Natural killer cell (primary cell): ENCODE results near the gene DALRD3. TPM values are rescaled to one million over a fixed set of nuclear protein-coding genes. Genes with fewer than 3 reads are reported as not detected.
A peak's percentile ranks its signal among the peaks of the same experiment; 100 is the strongest.

Source experiments
- ATAC-seq, 3 donors: fragments of 150-1000 bp in 2 of 3; fragments of 200-7000 bp in 1 of 3; cut with Tn5 transposase; 1 replicate in 1 of 3; 2 replicates in 2 of 3; pipeline ENCODE4 v1.10.0; 2021; ENCODE audit warnings: mild to moderate bottlenecking in 2 of 3, moderate library complexity in 2 of 3
- DNase-seq, 2 donors: peaks; one replicate each; pipeline versions ENCODE4 v3.0.0 to v3.0.0-alpha.2; 2013 to 2021; ENCODE audit warnings: mixed read lengths in 1 of 2
- H3K27ac ChIP-seq: one replicate; pipeline ENCODE4 v1.5.1; 2013; ENCODE audit warnings: mild to moderate bottlenecking, low read length
- H3K27me3 ChIP-seq: one replicate; pipeline ENCODE4 v1.6.1; 2013; ENCODE audit warnings: low read length; ENCODE audit not compliant: control insufficient read depth, insufficient read depth
- H3K36me3 ChIP-seq: one replicate; pipeline ENCODE4 v1.6.1; 2013; ENCODE audit warnings: low read length; ENCODE audit not compliant: control insufficient read depth, insufficient read depth
- H3K4me1 ChIP-seq: one replicate; pipeline ENCODE4 v1.6.1; 2013; ENCODE audit warnings: low read length; ENCODE audit not compliant: control insufficient read depth, insufficient read depth
- H3K4me3 ChIP-seq: one replicate; pipeline ENCODE4 v1.5.1; 2013; ENCODE audit warnings: low read length
- H3K9me3 ChIP-seq: one replicate; pipeline ENCODE4 v1.6.1; 2013; ENCODE audit warnings: low read length; ENCODE audit not compliant: control insufficient read depth, insufficient read depth
- H3K27ac Mint-ChIP-seq, 2 donors: one replicate each; pipeline ENCODE4 v1.8.0; 2022; ENCODE audit warnings: mild to moderate bottlenecking in 2 of 2, mixed read lengths in 2 of 2, moderate library complexity in 1 of 2
- H3K27me3 Mint-ChIP-seq, 2 donors: one replicate each; pipeline ENCODE4 v1.8.0; 2022; ENCODE audit warnings: low read depth in 2 of 2, mixed read lengths in 2 of 2
- H3K36me3 Mint-ChIP-seq: one replicate; pipeline ENCODE4 v1.8.0; 2022; ENCODE audit warnings: mixed read lengths
- H3K4me1 Mint-ChIP-seq, 2 donors: one replicate each; pipeline ENCODE4 v1.8.0; 2022; ENCODE audit warnings: mixed read lengths in 2 of 2
- H3K4me3 Mint-ChIP-seq: one replicate; pipeline ENCODE4 v1.8.0; 2022; ENCODE audit warnings: mild to moderate bottlenecking, moderate library complexity, mixed read lengths
- H3K9me3 Mint-ChIP-seq, 2 donors: one replicate each; pipeline ENCODE4 v1.8.0; 2022; ENCODE audit warnings: mixed read lengths in 2 of 2
- CTCF ChIP-seq: fragments of 200-600 bp; IDR thresholded peaks from one replicate; pipeline ENCODE4 v1.8.0; 2022; ENCODE audit warnings: antibody characterized with exemption
- WGBS: methylation state at CpG from one replicate; pipeline ENCODE4 v1.1.7; 2013; ENCODE audit warnings: missing lambda C conversion rate; ENCODE audit not compliant: insufficient coverage; 5-methylcytosine and 5-hydroxymethylcytosine counted together
- intact Hi-C: fragments of 100-400 bp; cut with micrococcal nuclease; formaldehyde crosslinking; loops from one replicate; pipeline ENCODE4 v1.14.2; 2022
- total RNA-seq, 4 donors: library from RNA; stranded (reverse); fragments of 120-200 nt in 1 of 4; gene quantifications; one replicate each; pipeline versions ENCODE4 v1.2.3 to v1.2.4, GENCODE V29; 2013 to 2022

Gene DALRD3
- total RNA-seq, 3 donors from 2014 or later (not counting 1 experiment from before 2014, with no cell fraction given) = 16.8 to 20.1 (median 18.0) TPM

GRCh38 chr3:49019941-49020329 is 1.6 kb upstream of the DALRD3 start:
- WGBS = 44% methylated on average over 12 of the region's 12 CpGs
- intact Hi-C loops = loop anchor here (5.0 kb wide), 1 partner anchor 33 kb away; no protein-coding TSS in a partner anchor

GRCh38 chr3:49018707-49019006 is 277 bp upstream of the DALRD3 start:
- intact Hi-C loops = no loop called here
- DNase-seq (no peak), ATAC-seq (no peak)
- no peaks in the 10 kb centered on the region for H3K27me3 ChIP-seq
- no peaks in the 10 kb centered on the region for H3K36me3 Mint-ChIP-seq
- H3K27ac ChIP-seq = peak overlapping the region; percentile 79
- peak overlapping the region; percentile 98 for H3K4me3 Mint-ChIP-seq
- no peaks in the 10 kb centered on the region for H3K9me3 Mint-ChIP-seq
- peaks cover 16 to 24% of the 10 kb centered on the region in 2 donors for H3K4me1 Mint-ChIP-seq
- no peaks in the 10 kb centered on the region for H3K27me3 Mint-ChIP-seq
- peak overlapping the region; percentile 68 for H3K4me3 ChIP-seq
- peaks cover 48% of the 10 kb centered on the region for H3K4me1 ChIP-seq
- no peaks in the 10 kb centered on the region for H3K9me3 ChIP-seq
- WGBS = 2% methylated on average over 18 of the region's 18 CpGs
- peak overlapping the region; percentile 86 to 95 for H3K27ac Mint-ChIP-seq
- TF ChIP-seq CTCF = no peak
- peaks cover 22% of the 10 kb centered on the region for H3K36me3 ChIP-seq

More at GRCh38 chr3:49019941-49020329, 1.6 kb upstream of the DALRD3 start:
- no peak for TF ChIP-seq CTCF
- H3K9me3 Mint-ChIP-seq = no peaks in the 10 kb centered on the region
- H3K4me3 ChIP-seq = peak overlapping the region; percentile 82
- H3K4me1 Mint-ChIP-seq = peaks cover 16 to 24% of the 10 kb centered on the region in 2 donors
- no peaks in the 10 kb centered on the region for H3K27me3 ChIP-seq
- no peak for DNase-seq
- ATAC-seq = no peak
- H3K9me3 ChIP-seq = no peaks in the 10 kb centered on the region
- H3K4me3 Mint-ChIP-seq = peak overlapping the region; percentile 98
- peaks cover 48% of the 10 kb centered on the region for H3K4me1 ChIP-seq
- peaks cover 24% of the 10 kb centered on the region for H3K36me3 ChIP-seq
- H3K36me3 Mint-ChIP-seq = no peaks in the 10 kb centered on the region
- H3K27ac Mint-ChIP-seq = peak overlapping the region; percentile 95 to 99
- peak overlapping the region; percentile 94 for H3K27ac ChIP-seq
- no peaks in the 10 kb centered on the region for H3K27me3 Mint-ChIP-seq

GRCh38 chr3:49017229-49017970 is 980 bp downstream of the DALRD3 start:
- Histone ChIP-seq H3K27me3 (no peaks in the 10 kb centered on the region), H3K27ac (no peak overlapping the region), H3K4me3 (peak overlapping the region; percentile 68), H3K4me1 (peaks cover 38% of the 10 kb centered on the region), H3K36me3 (peaks cover 32% of the 10 kb centered on the region), H3K9me3 (no peaks in the 10 kb centered on the region)
- 11% methylated on average over 23 of the region's 23 CpGs for WGBS
- no peaks in the 10 kb centered on the region for H3K27me3 Mint-ChIP-seq
- H3K27ac Mint-ChIP-seq = peak overlapping the region; percentile 86 to 95
- peaks cover 7 to 18% of the 10 kb centered on the region in 2 donors for H3K4me1 Mint-ChIP-seq
- H3K36me3 Mint-ChIP-seq = no peaks in the 10 kb centered on the region
- H3K4me3 Mint-ChIP-seq = peak overlapping the region; percentile 98
- intact Hi-C loops = no loop called here
- DNase-seq (no peak), ATAC-seq (no peak)
- no peaks in the 10 kb centered on the region for H3K9me3 Mint-ChIP-seq
- TF ChIP-seq CTCF = no peak
